Ishikawa (cell line): ENCODE data around the gene LDAH.

Experiments used
- CEBPB ChIP-seq: IDR thresholded peaks from 2 replicates; pipeline ENCODE4 v1.6.1; 2012
- CREB1 ChIP-seq: IDR thresholded peaks from 2 replicates; pipeline ENCODE4 v1.6.1; 2012; ENCODE audit warnings: low read depth
- EGR1 ChIP-seq: IDR thresholded peaks from 2 replicates; pipeline ENCODE4 v1.6.1; 2012
- EP300 ChIP-seq: IDR thresholded peaks from 2 replicates; pipeline ENCODE4 v1.6.1; 2012; ENCODE audit warnings: borderline replicate concordance
- FOXM1 ChIP-seq: IDR thresholded peaks from 2 replicates; pipeline ENCODE4 v1.6.1; 2012; ENCODE audit warnings: low read depth, borderline replicate concordance
- NFIC ChIP-seq: IDR thresholded peaks from 2 replicates; pipeline ENCODE4 v1.6.1; 2012
- RAD21 ChIP-seq: IDR thresholded peaks from 2 replicates; pipeline ENCODE4 v1.6.1; 2012; ENCODE audit warnings: low read depth
- TAF1 ChIP-seq: IDR thresholded peaks from 2 replicates; pipeline ENCODE4 v1.6.1; 2012; ENCODE audit warnings: low read depth, mild to moderate bottlenecking
- TCF12 ChIP-seq: IDR thresholded peaks from 2 replicates; pipeline ENCODE4 v1.6.1; 2012; ENCODE audit warnings: low read depth
- TEAD4 ChIP-seq: IDR thresholded peaks from 2 replicates; pipeline ENCODE4 v1.6.1; 2012
- YY1 ChIP-seq: IDR thresholded peaks from 2 replicates; pipeline ENCODE4 v1.6.1; 2012; ENCODE audit warnings: low read depth
- ZBTB7A ChIP-seq: IDR thresholded peaks from 2 replicates; pipeline ENCODE4 v1.6.1; 2012; ENCODE audit warnings: low read depth
- TF ChIP-seq, protein P1 (sequence below): IDR thresholded peaks from 2 replicates; pipeline ENCODE4 v1.6.1; 2012; ENCODE audit warnings: low read depth, mild to moderate bottlenecking
- TF ChIP-seq, protein P2 (sequence below): IDR thresholded peaks from 2 replicates; pipeline ENCODE4 v1.6.1; 2012
- TF ChIP-seq, protein P3 (sequence below): IDR thresholded peaks from 2 replicates; pipeline ENCODE4 v1.6.1; 2012

Gene LDAH

DNA sequence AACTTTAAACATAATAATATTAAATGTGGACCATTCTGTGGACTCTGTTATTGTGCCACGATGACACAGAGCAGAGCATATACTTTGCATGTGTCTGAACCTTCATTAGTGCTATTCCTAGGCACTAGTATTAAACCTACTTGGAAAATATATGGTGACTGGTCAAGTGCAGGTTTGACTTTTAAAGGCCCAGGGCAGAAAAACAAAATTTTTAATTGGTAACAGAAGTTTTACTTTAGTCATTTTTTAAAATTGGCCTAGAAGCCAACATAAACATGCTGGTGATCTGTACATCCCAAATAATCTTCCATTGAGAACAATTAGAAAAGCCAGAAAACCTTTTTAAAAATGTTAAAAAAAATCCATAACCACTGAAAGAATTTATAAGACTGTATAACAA lies 16.6 kb downstream of the LDAH start:
- TF ChIP-seq FOXM1 (no peak), EP300 (no peak), YY1 (no peak), TAF1 (no peak), TEAD4 (no peak), CREB1 (no peak), CEBPB (no peak), ZBTB7A (no peak), RAD21 (no peak), EGR1 (no peak)
- TF ChIP-seq, protein P1, sequence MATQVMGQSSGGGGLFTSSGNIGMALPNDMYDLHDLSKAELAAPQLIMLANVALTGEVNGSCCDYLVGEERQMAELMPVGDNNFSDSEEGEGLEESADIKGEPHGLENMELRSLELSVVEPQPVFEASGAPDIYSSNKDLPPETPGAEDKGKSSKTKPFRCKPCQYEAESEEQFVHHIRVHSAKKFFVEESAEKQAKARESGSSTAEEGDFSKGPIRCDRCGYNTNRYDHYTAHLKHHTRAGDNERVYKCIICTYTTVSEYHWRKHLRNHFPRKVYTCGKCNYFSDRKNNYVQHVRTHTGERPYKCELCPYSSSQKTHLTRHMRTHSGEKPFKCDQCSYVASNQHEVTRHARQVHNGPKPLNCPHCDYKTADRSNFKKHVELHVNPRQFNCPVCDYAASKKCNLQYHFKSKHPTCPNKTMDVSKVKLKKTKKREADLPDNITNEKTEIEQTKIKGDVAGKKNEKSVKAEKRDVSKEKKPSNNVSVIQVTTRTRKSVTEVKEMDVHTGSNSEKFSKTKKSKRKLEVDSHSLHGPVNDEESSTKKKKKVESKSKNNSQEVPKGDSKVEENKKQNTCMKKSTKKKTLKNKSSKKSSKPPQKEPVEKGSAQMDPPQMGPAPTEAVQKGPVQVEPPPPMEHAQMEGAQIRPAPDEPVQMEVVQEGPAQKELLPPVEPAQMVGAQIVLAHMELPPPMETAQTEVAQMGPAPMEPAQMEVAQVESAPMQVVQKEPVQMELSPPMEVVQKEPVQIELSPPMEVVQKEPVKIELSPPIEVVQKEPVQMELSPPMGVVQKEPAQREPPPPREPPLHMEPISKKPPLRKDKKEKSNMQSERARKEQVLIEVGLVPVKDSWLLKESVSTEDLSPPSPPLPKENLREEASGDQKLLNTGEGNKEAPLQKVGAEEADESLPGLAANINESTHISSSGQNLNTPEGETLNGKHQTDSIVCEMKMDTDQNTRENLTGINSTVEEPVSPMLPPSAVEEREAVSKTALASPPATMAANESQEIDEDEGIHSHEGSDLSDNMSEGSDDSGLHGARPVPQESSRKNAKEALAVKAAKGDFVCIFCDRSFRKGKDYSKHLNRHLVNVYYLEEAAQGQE, result no peak
- TF ChIP-seq, protein P2, sequence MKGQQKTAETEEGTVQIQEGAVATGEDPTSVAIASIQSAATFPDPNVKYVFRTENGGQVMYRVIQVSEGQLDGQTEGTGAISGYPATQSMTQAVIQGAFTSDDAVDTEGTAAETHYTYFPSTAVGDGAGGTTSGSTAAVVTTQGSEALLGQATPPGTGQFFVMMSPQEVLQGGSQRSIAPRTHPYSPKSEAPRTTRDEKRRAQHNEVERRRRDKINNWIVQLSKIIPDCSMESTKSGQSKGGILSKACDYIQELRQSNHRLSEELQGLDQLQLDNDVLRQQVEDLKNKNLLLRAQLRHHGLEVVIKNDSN, result no peak

DNA sequence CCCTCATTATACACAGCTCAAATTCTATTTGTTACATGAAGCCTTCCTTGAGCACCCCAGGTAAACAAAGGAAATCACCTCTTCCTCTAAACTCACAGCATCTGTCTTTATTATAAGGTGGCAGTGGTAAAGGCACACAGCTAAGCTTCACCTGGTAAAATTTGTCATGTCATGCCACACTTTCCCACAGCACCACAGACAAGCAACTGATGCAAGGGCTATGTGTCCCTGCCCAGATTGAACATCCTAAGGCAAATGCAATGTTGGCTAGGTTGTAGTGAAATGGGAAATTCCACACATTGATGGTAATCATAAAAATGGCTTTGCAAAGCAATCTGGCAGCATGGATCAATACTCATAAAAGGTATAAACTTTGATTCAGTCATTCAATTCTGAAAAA lies 18.9 kb downstream of the LDAH start:
- no peak for TF ChIP-seq FOXM1
- no peak for TF ChIP-seq CREB1
- no peak for TF ChIP-seq EGR1
- TF ChIP-seq CEBPB, result no peak
- TF ChIP-seq ZBTB7A, result no peak

DNA sequence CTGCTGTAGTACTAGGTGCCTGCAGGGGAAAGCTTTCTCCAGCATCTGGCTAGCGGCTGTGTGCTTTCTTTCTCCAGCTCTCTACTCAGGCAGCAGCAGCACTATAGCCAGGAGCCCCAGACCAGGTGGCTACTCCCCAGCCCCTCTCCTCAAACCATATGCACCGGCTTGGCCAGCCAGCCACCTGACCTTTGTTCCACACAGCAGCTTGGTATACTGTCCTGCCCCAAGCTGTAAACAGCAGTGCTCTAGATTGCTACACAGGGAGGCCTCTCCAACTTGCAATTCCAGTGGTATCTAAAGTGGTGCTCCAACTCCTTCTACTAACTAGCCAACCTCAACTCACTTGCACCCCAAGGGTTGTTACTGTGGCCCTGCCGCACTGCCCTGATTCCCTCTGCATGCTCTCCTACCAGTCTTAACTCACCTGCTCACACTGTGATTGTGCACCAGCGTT lies 19.6 kb downstream of the LDAH start:
- TF ChIP-seq CREB1 (no peak), CEBPB (no peak), EGR1 (no peak)

DNA sequence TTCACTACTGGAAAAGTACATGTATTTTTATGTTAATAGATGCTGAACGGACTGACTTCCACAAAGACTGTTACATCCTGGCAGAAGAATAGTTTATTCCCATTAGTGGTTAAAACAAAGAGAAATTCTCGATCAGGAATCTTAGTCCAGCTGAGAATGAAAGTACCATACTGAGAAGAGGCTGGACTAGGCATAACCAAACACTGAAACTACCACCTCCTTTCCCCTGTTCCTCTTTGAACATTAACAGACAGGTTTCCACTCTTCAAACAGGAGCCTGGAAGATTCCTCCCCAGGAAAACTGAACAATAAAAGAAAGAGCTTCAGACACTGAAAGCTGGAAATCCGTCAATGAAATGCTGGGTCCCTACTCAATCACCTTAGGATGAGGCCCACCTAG lies 25.8 kb downstream of the LDAH start:
- TF ChIP-seq ZBTB7A (no peak), NFIC (no peak), EP300 (no peak), FOXM1 (no peak), YY1 (no peak)

DNA sequence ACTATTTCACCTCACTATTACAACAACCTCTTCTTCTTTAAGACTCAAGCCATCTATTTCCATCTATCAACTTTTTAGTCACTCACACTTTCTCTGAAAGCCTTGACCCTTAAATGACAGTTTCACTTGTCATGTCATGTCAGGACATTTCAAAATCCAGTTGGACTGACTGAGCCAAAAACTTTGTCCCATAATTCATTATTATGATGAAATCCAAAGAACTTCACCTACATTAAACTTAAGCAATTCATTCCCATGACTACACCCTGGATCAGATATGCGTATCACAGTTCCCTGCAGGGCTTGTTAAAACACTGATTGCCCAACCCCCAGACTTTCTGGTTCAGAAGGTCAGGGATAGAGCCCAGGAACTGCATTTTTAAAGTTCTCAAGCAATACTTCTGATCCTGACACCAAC lies 26.5 kb downstream of the LDAH start:
- no peak for TF ChIP-seq ZBTB7A
- no peak for TF ChIP-seq YY1
- TF ChIP-seq, protein P1, result no peak

DNA sequence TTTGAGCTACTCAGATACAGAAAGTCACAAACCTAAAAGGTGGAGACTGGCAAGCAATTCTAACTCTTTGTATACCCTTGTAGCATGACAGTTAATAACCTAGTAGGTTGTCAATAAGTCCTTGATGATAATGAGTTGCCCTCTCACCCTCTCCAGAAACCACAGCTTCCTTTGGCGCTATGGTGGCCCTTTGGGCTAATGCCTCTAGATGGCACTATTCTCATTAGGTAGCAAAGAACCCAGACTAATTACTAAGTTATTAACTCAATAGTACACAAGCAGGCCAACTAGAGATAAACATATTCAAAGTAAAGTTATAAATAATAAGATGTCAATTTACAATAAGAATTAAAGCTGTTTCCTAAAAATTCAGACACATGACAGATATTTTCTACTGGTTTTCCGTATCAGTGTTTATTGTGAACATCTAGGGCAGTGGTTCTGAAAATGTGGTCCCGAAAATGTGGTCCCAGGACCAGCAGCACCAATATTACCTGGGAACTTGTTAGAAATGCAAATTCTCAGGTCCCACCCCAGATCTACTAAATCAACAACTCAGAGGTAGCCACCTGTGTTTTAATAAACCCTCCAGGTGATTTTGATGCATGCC lies 41.1 kb downstream of the LDAH start:
- TF ChIP-seq EGR1, result no peak
- peak; percentile 75 for TF ChIP-seq RAD21

DNA sequence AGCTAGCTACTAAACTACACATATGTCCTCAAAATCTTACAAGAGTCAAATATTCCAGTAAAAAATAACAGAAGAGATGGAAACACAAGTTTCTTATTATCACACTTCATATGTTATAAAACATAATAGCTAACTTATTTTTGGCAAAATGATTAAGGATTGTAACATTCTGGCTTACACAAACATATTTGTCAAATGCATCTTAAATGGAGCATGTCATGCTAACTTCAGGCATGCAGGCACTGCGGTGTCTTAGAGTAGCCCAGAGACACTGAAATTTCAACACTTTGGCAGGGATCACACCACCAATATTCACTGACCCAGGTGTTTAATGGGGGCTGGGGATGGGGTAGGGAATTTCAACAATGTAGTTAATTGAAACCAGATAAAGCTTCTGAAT lies 51.6 kb downstream of the LDAH start:
- TF ChIP-seq TCF12 (no peak), RAD21 (no peak), YY1 (no peak), NFIC (no peak), FOXM1 (no peak), CEBPB (no peak), TAF1 (no peak), CREB1 (no peak), ZBTB7A (no peak), EP300 (no peak), EGR1 (no peak), TEAD4 (no peak)
- TF ChIP-seq, protein P2, result no peak
- TF ChIP-seq, protein P1, result no peak
- TF ChIP-seq, protein P3, sequence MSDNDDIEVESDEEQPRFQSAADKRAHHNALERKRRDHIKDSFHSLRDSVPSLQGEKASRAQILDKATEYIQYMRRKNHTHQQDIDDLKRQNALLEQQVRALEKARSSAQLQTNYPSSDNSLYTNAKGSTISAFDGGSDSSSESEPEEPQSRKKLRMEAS, result no peak
